ENCODE data around the gene FAM53B. TPM values are rescaled to one million over a fixed set of nuclear protein-coding genes. Genes with fewer than 3 reads are reported as not detected.

Gene FAM53B
- total RNA-seq, 2 donors from 2014 or later, result 19.3 to 22.6 TPM

GRCh38 chr10:124572751-124573150, 171.4 kb downstream of the FAM53B start:
- H3K9me3 Mint-ChIP-seq, result no peaks in the 10 kb centered on the region
- Histone ChIP-seq H3K27ac (ENCODE audit: low read depth, low read length) (no peak overlapping the region), H3K4me3 (ENCODE audit: low read length) (no peak overlapping the region), H3K27me3 (ENCODE audit: control insufficient read depth, insufficient read depth, low read length, poor library complexity, severe bottlenecking) (no peaks in the 10 kb centered on the region), H3K36me3 (ENCODE audit: control insufficient read depth, insufficient read depth, low read length) (no peaks in the 10 kb centered on the region), H3K9me3 (ENCODE audit: control insufficient read depth, low read length) (no peaks in the 10 kb centered on the region), H3K4me1 (ENCODE audit: control insufficient read depth, insufficient read depth, low read length) (no peaks in the 10 kb centered on the region), H3K9ac (ENCODE audit: extremely low read depth, low read length, poor library complexity, severe bottlenecking) (no peak overlapping the region)
- DNase-seq, result no peak
- no peak for TF ChIP-seq CTCF (conservative IDR thresholded peaks at IDR 0.05)
- H3K4me3 Mint-ChIP-seq, result no peak overlapping the region
- H3K27me3 Mint-ChIP-seq (ENCODE audit: insufficient read depth), result no peaks in the 10 kb centered on the region
- H3K27ac Mint-ChIP-seq, result no peak overlapping the region
- no peaks in the 10 kb centered on the region for H3K36me3 Mint-ChIP-seq (ENCODE audit: low read depth)
- no peaks in the 10 kb centered on the region for H3K4me1 Mint-ChIP-seq
- WGBS, 2 experiments (ENCODE audit: insufficient coverage in 1 of 2, insufficient read length in 1 of 2), result 92 to 98% methylated on average over 11 of the region's 11 CpGs

DNA sequence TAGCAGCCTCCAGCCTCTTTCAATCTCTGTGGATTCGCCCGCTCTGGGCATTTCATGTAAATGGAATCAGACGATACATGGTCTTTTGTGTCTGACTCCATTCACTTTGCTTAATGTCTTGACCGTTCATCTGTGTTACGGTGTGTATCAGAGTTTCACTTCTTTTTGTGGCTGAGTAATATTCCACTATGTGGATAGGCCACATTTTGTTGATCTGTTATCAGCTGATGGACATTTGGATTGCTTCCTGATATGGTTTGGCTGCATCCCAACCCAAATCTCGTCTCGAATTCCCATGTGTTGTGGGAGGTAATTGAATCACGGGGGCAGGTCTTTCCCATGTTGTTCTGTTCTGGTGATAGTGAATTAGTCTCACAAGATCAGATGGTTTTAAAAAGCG, 173.5 kb downstream of the FAM53B start:
- no peak for TF ChIP-seq CTCF (conservative IDR thresholded peaks at IDR 0.05)
- Mint-ChIP-seq H3K27me3 (ENCODE audit: insufficient read depth) (no peaks in the 10 kb centered on the region), H3K9me3 (no peaks in the 10 kb centered on the region), H3K27ac (no peak overlapping the region), H3K4me1 (peaks cover under 1% of the 10 kb centered on the region), H3K4me3 (no peak overlapping the region), H3K36me3 (ENCODE audit: low read depth) (no peaks in the 10 kb centered on the region)
- peaks cover under 1% of the 10 kb centered on the region for H3K4me1 ChIP-seq (ENCODE audit: control insufficient read depth, insufficient read depth, low read length)
- H3K4me3 ChIP-seq (ENCODE audit: low read length), result no peak overlapping the region
- WGBS, 2 experiments (ENCODE audit: insufficient coverage in 1 of 2, insufficient read length in 1 of 2), result 95 to 98% methylated on average over 9 of the region's 9 CpGs
- H3K27me3 ChIP-seq (ENCODE audit: control insufficient read depth, insufficient read depth, low read length, poor library complexity, severe bottlenecking), result no peaks in the 10 kb centered on the region
- no peak for DNase-seq
- no peak overlapping the region for H3K9ac ChIP-seq (ENCODE audit: extremely low read depth, low read length, poor library complexity, severe bottlenecking)
- H3K9me3 ChIP-seq (ENCODE audit: control insufficient read depth, low read length), result no peaks in the 10 kb centered on the region
- no peak overlapping the region for H3K27ac ChIP-seq (ENCODE audit: low read depth, low read length)
- H3K36me3 ChIP-seq (ENCODE audit: control insufficient read depth, insufficient read depth, low read length), result no peaks in the 10 kb centered on the region

DNA sequence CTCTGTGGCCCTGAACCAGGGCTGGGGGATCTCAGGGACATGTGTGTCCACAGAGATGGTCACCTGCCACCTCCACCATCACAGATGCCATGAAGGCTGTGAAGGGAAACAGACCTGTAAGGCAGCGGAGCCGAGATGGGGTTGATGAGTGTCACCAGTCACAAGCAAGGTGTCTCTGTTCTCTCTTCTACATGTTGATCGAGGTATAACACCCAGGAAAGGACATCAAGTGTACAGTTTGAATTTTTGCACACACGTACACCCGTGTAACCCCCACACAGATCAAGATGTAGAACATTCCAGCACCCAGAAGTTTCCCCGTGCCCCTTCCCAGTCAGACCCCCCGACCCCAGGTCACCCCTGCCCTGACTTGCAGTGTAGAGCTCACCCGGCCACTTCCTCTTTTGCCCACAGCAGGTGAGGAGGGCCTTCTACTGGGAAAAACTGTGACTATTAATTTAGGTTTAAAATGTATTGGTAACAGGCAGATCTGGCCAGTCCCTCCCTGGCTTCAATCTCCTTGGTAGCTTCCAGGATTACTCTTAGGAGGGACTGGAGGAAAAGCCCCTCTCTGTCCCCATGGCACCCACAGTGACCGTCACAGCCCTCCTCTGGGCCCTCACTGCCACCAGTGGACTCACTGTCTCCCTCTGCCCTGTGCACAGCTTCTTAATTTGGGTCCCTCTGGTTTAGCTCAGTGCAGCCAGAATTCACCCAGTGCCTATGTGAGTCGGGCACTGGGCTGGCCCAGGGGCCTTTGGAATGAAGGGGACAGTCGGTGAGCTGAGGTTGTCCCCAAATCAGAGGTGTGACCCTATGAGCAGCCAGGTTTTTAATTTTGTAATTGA, 174.3 kb downstream of the FAM53B start:
- H3K27ac ChIP-seq (ENCODE audit: low read depth, low read length), result no peak overlapping the region
- no peak overlapping the region for H3K9ac ChIP-seq (ENCODE audit: extremely low read depth, low read length, poor library complexity, severe bottlenecking)
- H3K27me3 ChIP-seq (ENCODE audit: control insufficient read depth, insufficient read depth, low read length, poor library complexity, severe bottlenecking), result no peaks in the 10 kb centered on the region
- Mint-ChIP-seq H3K27ac (no peak overlapping the region), H3K36me3 (ENCODE audit: low read depth) (no peaks in the 10 kb centered on the region), H3K4me3 (no peak overlapping the region), H3K27me3 (ENCODE audit: insufficient read depth) (no peaks in the 10 kb centered on the region), H3K9me3 (no peaks in the 10 kb centered on the region), H3K4me1 (peaks cover 8% of the 10 kb centered on the region)
- 89 to 93% methylated on average over 5 to 11 of the region's 11 CpGs for WGBS, 2 experiments (ENCODE audit: insufficient coverage in 1 of 2, insufficient read length in 1 of 2)
- DNase-seq, result no peak
- no peaks in the 10 kb centered on the region for H3K36me3 ChIP-seq (ENCODE audit: control insufficient read depth, insufficient read depth, low read length)
- peaks cover 6% of the 10 kb centered on the region for H3K4me1 ChIP-seq (ENCODE audit: control insufficient read depth, insufficient read depth, low read length)
- no peak overlapping the region for H3K4me3 ChIP-seq (ENCODE audit: low read length)
- no peak for TF ChIP-seq CTCF (conservative IDR thresholded peaks at IDR 0.05)
- H3K9me3 ChIP-seq (ENCODE audit: control insufficient read depth, low read length), result no peaks in the 10 kb centered on the region

Other genes with a start within 250 kb of the FAM53B start
- 10 to 100 TPM; 22.2 to 25.9 TPM for gene EEF1AKMT2, start 47.5 kb upstream of the FAM53B start, total RNA-seq
- 10 to 100 TPM; 13.1 to 16.6 TPM for gene ABRAXAS2, start 57.4 kb upstream of the FAM53B start, total RNA-seq
- gene ZRANB1, start 197.7 kb upstream of the FAM53B start, total RNA-seq, result 10 to 100 TPM; 26.0 to 26.9 TPM